GM19397 (cell line): Measurements from ENCODE around the gene ABI2.
"Not testable (repeated sequence)": the region's sequence is repeated elsewhere in the genome, so short reads cannot be mapped to it uniquely, and the experiment has no call there.

Source experiments
- ATAC-seq: cut with Tn5 transposase; IDR thresholded peaks from one replicate; pipeline ENCODE4 v1.9.1; 2021; ENCODE audit warnings: mild to moderate bottlenecking, moderate library complexity; ENCODE audit not compliant: unreplicated experiment

ABI2 gene

DNA sequence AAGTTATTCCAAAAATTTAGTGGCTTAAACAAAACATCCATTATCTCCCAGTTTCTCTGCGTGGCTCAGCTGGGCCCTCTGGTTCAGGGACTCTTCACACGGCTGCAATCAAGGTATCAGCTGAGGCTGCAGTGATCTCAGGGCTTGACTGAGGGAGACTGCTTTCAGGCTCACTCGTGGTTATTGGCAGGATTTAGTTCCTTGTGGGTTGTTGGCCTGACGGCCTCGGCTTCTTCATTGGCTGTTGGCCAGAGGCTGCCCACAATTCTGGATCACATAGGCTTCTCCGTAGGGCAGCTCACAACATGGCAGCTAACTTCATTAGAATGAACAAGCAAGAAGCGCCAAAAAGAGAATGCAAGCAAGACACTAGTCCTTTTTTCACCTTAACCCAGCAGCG, 90.1 kb downstream of the ABI2 start:
- ATAC-seq: no peak

GRCh38 chr2:203427061-203427460, 98.9 kb downstream of the ABI2 start:
- ATAC-seq: no peak

- not testable (repeated sequence) for ATAC-seq
These were observed 101.4 kb downstream of the ABI2 start for GRCh38 chr2:203429643-203430042.

GRCh38 chr2:203431391-203432185, 103.4 kb downstream of the ABI2 start:
- ATAC-seq: no peak

DNA sequence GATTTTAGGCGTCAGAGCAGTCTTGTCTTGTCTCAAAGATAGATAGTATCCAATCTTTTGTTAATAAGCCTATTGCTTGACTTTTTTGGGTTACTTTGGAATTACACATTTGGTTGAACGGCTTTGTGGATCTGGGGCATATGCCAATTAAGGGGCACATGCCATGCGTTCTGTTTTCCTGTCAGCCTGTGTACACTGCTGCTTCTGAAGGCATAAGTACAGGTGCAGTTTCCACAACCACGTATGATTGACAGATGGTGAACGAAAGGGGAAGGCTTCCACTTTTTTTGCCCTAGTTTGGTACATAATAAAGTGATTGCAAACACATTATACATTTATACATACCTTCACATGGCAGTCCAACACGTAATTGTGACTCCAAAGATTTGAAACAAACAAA, 104.6 kb downstream of the ABI2 start:
- ATAC-seq: no peak

GRCh38 chr2:203436496-203436895, 108.3 kb downstream of the ABI2 start:
- ATAC-seq: no peak

- no peak for ATAC-seq
These were observed 109.3 kb downstream of the ABI2 start for GRCh38 chr2:203437511-203437910.

GRCh38 chr2:203438528-203438927, 110.3 kb downstream of the ABI2 start:
- ATAC-seq: no peak

GRCh38 chr2:203440671-203441070, 112.5 kb downstream of the ABI2 start:
- ATAC-seq: no peak

- no peak for ATAC-seq
These were observed 113.3 kb downstream of the ABI2 start for GRCh38 chr2:203441463-203441862.

DNA sequence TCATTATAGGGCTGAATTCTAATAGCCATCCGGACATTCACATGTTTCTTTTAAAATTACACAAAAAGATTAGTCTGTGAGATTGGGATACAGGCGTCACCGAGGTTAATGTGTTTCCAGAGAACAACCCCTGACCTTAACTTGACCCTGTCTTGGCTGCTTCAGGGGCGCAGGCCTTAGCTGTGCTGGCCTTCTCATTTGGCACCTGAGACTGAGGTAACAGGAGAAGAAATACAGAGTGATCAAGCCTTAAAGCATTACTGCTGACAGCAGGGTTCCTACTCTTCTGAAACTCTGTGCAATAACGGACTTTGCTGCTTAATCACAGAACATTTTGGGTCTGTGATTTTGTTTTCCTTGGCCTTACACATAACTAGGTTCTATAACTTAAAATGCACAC, 114.3 kb downstream of the ABI2 start:
- ATAC-seq: no peak

DNA sequence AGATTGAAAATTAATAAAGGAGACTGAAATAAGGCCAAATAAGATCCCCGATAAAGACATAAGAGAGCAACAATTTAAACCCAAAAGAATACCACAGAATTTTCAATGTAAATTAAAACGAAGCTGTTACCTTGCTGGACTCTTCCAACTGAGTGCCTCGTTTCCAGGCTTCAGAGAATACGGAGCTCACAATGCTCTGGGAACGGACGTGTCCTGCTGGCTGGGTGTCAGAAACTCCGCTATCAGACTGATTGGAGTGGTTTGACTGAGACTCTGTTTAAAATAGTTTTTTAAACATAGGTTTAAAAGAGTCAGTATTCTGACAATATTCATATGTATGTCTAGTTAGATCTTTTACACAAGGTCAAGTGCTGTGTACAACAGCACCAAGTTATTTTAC, 116.5 kb downstream of the ABI2 start:
- no peak for ATAC-seq

- ATAC-seq: no peak
These were observed 117.9 kb downstream of the ABI2 start for GRCh38 chr2:203446071-203446481.

- no peak for ATAC-seq
These were observed 118.6 kb downstream of the ABI2 start for GRCh38 chr2:203446780-203447179.

DNA sequence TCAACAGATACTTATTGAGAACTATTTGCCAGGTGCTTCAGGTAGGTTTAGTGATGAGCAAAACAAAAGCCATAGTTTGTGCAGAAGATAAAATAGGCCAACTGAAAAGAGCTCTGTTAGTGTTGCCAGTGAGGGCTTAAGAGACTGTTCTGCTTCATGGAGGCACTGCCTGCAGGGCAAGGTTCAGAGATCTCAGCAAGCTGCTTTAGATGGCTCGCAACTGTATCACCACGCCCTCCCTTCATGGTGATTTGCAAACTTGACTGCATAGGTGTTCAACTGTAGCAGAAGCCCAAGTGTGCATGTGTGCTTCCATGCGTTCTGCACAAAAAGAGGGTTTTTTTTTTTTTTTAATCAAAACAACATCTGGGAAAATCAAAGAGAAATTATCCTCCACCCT, 122.4 kb downstream of the ABI2 start:
- ATAC-seq: no peak

DNA sequence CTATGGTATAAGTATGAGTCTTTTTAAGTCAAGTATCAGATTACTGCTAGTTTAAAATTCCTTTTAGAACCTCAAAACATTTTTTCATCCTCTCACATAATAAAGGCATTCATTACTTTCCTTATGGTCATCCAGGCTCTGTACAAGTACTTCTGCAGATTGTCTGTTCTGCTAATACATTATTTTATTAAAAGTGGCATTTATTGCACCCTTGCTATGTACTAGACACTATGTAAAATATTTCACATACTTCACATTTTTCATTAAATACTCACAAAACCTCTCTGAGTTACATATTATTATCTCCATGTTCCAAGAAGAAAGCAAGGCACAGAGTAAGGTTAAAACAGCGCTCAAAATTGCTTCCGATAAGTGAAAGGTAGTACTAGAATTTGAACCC, 122.8 kb downstream of the ABI2 start:
- no peak for ATAC-seq

DNA sequence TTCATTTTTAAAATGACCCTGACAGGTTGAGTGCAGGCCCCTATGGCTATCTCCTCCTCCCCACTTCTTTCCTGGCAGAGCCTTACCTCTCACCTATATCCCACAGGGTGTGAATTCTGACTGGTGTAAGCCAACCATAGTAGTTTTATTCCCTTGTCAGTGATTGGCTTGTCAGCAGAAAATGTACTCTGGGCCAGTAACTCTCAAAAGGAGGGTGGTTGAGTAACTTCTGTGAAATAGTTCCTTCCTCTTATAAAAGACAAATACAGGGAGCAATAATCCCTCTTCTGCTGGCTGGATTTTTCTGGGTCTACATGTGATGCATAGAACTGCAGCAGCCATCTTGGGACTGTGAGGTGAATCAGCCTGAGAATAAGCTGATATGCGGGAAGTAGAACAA, 123.5 kb downstream of the ABI2 start:
- no peak for ATAC-seq

DNA sequence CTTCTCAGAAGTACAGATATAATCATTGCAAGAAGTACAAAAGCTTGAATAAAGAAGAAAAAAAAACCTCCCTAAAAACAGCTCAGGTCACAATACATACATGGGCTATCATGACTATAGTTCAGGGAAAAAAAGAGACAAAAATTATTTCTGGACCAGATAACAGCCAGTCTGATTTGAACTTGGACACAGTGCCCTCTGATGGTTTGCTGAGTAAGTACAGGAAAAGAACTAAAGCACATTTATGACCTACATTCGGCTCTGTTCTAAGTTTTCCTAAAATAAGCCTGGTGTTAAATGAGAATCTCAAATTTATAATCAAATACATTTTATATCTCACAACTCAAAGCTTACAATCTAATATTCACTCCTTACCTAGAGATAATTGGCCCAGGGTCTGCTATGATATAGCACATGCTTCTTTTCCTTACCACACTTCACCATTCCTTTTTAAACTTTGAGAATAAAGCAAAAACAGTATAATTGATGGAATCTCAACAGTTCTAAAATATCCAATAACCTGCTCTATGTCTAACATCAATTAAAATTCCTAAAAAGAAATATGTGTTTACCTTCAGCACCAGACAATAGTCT, 125.8 kb downstream of the ABI2 start:
- no peak for ATAC-seq

DNA sequence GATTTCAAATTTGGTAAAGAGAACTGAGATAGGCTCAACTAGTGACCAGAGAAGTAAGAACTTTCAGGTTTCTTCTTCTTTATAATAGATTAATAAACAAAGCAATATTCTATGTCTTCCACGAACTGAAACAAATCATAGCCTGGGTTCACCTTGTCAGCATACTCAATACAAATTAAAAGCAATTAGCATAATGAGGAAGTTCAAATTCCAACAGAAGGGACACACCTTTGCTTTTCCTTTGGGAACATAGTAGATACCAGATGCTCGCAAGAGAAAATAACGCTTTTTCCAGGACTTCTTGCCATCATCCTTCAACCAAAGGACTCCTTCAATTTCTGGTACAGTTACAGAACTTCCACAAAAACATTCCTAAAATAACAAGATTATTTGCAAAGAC, 127.0 kb downstream of the ABI2 start:
- ATAC-seq: no peak

DNA sequence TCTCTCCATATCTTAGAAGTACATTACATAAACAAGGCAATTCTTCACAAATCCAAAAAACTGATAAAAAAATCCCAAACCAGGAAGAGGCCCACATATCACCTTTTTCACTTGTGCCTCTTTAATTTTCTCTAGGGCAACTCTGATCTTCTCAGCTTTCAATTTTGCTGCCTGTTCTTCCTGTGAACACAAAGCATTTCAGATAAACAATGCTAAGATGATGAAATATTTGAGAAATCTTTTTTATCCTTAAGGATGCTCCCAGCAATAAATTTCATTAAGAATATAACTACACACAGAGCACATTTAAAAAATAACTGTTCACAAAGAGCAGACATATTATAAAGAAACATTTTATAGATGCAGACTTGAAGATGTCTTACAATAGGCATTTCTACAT, 133.6 kb downstream of the ABI2 start:
- no peak for ATAC-seq

DNA sequence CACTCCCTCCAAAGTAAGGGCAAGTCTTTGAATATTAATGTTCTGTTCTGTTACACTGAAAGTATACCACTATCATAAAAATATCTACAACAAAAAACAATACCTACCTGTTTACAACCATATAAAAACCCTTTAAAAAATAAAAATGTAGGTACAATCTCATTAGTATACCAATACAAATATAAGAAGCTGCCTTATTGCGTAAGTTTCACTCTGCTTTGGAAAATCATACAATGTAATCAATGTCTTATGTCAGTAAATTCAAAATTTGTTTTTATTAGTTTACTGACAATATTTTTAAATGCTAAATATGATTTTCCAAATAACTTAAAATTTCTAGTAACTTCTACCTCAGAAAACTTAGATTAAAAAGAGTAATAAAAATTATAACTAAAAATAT, 134.1 kb downstream of the ABI2 start:
- no peak for ATAC-seq

DNA sequence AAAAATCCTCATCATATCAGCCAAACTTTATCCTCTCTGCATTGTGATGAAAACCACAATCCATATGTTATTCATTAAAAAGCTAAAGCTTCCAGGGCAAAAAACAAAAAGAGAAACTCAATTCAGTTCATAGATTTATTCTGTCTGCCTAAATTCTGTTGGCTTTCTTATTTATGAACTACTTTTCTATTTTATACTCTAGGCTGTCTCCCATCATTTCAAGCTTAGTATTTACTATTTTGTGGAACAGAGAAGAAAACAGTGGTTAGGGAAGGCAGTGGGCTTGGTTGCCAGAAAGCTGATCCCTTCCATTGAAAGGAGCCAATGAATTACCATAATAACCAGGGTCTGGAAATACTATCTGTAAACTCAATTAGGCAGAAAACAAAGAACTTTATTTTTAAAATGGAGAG, 135.1 kb downstream of the ABI2 start:
- no peak for ATAC-seq

GRCh38 chr2:203469546-203469945, 141.4 kb downstream of the ABI2 start:
- no peak for ATAC-seq
